NCI-H1930 (cell line): ENCODE results near the gene TLR1.
"Not testable (repeated sequence)": the region's sequence is repeated elsewhere in the genome, so short reads cannot be mapped to it uniquely, and the experiment has no call there.

Experiments used
- DNase-seq, 2 experiments: peaks; one replicate each; lab custom pipeline; 2025; lab: John Stamatoyannopoulos, UW

TLR1 gene

GRCh38 chr4:38804654-38805295 lies at the start of gene TLR1:
Gene TLR1, minus strand, starts transcription at chr4:38804791. Its CDS starts 5,960 bp downstream, at chr4:38798831.
- no peak for DNase-seq

DNA sequence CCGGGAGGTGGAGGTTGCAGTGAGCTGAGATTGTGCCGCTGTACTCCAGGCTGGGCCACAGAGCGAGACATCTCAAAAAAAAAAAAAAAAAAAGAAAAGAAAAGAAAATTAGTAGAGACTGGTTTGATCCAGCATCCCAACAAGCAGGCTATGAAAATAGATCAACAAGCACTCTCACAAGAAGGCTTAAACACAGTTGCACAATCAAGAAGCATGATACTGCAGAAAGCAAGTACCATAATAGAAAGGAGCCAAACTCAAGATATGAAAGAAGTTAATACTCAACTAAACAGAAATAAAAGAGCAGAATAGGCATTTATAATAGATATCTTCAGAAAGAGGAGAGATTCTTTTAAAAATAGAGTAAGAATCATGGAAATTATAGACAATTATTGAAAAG lies 41.4 kb upstream of the TLR1 start:
- DNase-seq = no peak

GRCh38 chr4:38842994-38843393 lies 38.4 kb upstream of the TLR1 start:
- DNase-seq = peak; percentile 83 to 85

GRCh38 chr4:38837849-38838248 lies 33.3 kb upstream of the TLR1 start:
- DNase-seq = no peak

DNA sequence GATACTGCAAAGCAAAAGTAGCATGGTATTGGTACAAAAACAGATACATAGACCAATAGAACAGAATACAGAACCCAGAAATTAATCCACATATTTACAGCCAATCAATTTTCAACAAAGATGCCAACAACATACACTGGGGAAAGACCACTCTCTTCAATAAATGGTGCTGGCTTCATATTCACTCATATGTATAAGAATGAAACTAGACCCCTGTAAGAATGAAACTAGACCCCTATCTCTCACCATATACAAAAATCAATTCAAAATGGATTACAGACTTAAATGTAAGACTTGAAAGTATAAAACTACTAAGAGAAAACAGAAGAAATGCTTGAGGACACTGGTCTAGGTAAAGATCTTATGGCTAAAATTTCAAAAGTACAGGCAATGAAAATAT lies 32.7 kb upstream of the TLR1 start:
- DNase-seq = no peak

DNA sequence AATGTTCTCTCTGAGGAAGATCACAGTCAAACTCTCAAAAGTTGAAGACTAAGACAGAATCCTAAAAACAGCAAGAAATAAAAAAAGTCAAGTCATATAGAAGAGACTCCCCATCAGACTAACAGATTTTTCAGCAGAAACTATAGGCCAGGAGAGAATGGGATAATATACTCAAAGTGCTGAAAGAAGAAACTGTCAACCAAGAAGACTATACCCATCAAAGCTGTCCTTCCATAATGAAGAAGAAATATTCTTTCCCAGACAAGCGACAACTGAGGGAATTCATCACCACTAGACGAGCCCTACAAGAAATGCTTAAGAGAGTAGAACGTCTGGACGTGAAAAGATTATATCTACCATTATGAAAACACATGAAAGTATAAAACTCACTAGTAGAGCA lies 30.0 kb upstream of the TLR1 start:
- DNase-seq = no peak

DNA sequence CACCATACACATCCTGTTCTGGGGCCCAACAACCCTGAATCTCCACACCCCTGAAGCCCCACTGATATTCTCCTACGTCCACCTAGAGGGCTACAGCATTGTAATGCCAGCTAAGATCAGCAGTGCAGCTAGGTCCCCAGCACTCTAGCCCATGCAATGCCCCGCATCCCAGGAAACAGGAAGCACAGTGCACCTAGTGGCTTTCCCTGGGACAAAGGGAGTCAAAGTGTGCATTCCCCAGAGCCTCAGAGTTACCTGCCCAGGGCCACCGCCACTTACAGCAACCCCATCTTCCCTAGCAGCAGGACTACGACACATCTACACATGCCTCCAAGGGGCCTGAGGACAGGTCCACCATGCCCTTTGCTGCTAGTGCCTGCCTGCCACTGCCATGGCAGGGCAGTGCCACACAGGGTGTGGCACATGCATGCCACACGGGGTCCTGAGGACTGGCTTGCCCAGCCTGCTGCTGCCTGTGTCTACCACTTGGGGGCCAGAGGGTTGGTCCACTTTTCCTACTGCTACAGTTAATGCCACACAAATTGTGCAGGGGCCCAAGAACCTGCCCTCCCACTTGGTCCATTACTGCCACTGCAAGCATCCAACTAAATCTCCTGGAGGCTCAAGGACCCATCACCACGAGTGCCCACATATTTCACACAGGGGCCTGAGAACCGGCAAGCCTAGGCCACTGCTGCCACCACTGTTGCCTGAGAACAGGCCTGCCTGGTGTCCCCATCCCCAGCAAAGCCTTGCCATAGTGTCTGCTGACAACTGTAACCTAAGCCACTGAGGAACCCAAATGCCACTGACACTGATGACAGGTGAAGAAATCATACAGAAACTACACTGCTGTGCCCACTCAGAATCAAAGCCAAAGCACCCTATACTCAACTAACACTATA lies 28.3 kb upstream of the TLR1 start:
- DNase-seq = no peak

DNA sequence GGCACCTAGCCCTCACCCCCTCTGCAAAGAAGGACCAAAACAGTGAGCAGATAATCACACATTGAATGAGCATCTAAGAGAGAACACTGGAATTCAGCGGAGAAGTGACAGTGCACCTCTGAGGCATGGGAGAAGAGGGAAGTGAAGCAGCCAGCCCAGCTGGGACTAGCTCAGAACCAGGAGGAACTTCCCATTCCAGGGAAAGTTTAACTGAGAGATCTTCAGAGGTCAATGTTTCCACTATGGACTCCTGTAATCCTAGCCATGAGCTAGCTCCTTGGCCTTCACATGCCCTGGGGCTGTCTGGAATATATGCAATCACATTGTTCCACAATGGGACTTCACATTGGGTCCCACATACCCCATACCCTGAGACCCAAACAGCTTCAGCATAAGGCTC lies 27.6 kb upstream of the TLR1 start:
- DNase-seq = no peak

- no peak for DNase-seq
Observed at GRCh38 chr4:38831653-38832052, 27.1 kb upstream of the TLR1 start.

GRCh38 chr4:38829237-38829636 lies 24.6 kb upstream of the TLR1 start:
- DNase-seq = no peak

DNA sequence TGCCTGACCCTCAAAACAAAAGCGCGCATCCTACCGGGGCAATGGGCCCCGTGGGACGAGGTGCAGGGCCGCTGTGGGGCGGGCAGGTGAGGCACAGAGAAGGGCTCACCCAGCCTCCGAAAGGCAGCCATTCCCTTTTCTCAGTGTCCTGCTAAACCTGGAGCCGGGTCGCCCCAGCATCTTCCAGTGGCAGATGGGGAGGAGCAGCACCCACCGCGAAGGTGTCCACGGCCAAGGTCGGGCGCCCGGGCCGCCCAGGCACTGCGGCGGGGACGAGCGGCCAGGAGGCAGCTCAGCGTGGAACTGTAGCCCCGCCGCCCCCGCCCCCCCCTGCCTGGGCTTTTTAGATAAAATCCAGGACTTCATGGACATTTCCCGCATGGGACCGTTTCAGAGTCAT lies 19.2 kb upstream of the TLR1 start:
- no peak for DNase-seq

- DNase-seq = no peak
Observed at GRCh38 chr4:38822748-38823303, 18.2 kb upstream of the TLR1 start.

GRCh38 chr4:38821739-38822138 lies 17.1 kb upstream of the TLR1 start:
- DNase-seq = no peak

- no peak for DNase-seq
Observed at GRCh38 chr4:38820329-38821061, 15.9 kb upstream of the TLR1 start.

DNA sequence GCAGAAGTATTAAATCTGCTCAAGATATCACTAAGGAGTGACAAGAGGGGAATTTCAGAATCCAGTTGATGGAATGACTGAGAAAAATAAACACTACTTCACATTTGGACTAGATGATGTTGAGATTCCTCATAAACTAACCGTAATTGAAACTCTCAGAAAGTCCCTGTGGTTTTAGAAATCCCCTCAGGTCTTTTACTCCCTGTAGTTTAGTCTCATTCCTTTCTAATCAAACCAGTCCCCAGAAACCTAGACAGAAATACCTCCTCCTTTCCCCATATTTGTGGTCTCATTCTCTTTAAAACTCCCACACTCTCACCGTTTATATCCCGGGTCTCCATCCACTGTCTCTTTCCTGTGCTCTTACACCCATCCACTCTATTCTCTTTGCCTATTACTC lies 15.0 kb upstream of the TLR1 start:
- no peak for DNase-seq

DNA sequence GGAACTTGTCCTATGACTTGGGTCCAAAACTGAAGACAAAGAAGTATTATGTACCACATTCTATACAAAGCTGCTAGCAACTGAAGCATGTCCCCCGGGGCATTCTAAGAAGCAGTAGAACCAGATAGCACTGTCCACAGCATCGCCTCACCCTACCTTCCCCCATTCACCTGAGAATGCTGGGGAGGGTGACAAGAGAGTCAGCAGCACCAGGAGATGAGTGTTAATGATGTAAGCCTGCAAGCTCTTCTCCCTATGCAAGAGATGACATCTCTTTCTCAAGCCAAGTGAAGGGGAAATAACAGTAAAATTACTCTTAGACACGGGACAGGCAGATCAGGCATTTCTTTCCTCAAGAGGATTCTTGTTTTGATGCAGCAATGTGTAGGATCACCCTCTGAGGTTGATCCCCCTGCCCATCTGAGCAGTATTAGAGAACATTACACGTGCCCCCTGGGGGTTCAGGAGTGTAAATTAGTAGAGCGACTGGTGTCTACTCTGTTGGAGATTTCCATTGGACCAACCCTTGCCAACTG lies 13.9 kb upstream of the TLR1 start:
- no peak for DNase-seq

DNA sequence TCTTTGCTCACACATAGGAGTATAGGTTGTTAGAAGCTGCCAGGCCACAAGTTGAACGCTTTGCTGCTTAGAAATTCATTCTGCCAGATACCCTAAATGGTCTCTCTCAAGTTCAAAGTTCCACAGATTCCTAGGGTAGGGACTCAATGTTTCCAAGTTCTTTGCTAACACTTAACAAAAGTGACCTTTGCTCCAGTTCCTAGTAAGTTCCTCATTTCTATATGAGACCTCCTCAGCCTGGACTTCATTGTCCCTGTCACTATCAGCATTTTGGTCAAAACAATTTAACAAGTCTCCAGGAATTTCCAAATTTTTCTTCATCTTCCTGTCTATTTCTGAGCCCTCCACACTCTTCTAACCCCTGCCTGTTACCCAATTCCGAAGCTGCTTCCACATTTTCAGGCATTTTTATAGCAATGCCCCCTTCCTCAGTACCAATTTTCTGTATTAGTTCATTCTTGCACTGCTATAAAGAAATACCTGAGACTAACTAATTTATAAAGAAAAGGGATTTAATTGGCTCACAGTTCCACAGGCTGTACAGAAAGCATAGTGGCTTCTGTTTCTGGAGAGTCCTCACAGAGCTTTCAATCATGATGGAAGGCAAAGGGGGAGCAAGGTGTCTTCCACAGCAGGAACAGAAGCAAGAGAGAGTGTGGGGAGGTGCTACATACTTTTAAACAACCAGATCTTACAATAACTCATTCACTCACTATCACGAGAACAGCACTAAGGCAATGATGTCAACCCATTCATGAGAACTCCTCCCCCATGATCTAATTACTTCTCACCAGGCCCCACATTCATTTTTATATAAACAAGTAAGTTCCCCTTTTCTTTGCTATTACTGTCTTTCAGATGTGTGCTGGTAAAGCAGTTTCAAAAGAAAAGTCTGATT lies 11.5 kb upstream of the TLR1 start:
- DNase-seq = no peak

GRCh38 chr4:38814386-38814785 lies 9.8 kb upstream of the TLR1 start:
- DNase-seq = no peak

- DNase-seq = no peak
Observed at GRCh38 chr4:38811297-38811696, 6.7 kb upstream of the TLR1 start.

DNA sequence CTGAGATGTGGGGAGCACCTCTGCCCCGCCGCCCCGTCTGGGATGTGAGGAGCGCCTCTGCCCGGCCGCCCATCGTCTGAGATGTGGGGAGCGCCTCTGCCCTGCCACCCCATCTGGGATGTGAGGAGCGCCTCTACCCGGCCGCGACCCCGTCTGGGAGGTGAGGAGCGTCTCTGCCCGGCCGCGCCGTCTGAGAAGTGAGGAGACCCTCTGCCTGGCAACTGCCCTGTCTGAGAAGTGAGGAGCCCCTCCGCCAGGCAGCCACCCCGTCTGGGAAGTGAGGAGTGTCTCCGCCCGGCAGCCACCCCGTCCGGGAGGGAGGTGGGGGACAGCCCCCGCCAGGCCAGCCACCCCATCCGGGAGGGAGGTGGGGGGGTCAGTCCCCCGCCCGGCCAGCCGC lies 2.9 kb upstream of the TLR1 start:
- DNase-seq = not testable (repeated sequence)

DNA sequence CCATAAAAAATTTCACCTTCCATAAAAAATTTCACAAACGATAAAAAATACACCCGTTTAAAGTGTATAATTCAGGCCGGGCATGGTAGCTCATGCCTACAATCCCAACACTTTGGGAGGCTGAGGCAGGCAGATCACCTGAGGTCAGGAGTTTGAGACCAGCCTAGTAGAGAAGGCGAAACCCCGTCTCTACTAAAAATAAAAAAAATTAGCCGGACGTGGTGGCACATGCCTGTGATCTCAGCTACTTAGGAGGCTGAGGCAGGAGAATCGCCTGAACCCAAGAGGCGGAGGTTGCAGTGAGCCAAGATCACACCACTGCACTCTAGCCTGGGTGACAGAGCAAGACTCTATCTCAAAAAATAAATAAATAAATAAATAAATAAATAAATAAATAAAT lies 1.7 kb upstream of the TLR1 start:
- not testable (repeated sequence) for DNase-seq
